GM18873 (cell line): Measurements from ENCODE around the gene GRK1.

Experiments
- ATAC-seq: cut with Tn5 transposase; IDR thresholded peaks from one replicate; pipeline ENCODE4 v1.9.1; 2021; ENCODE audit warnings: mild to moderate bottlenecking, moderate library complexity, moderate number of reproducible peaks; ENCODE audit not compliant: unreplicated experiment, low FRiP score

GRK1 gene

GRCh38 chr13:113631341-113632095, 35.5 kb upstream of the GRK1 start:
- ATAC-seq: no peak

GRCh38 chr13:113632706-113633484, 34.1 kb upstream of the GRK1 start:
- ATAC-seq: no peak

DNA sequence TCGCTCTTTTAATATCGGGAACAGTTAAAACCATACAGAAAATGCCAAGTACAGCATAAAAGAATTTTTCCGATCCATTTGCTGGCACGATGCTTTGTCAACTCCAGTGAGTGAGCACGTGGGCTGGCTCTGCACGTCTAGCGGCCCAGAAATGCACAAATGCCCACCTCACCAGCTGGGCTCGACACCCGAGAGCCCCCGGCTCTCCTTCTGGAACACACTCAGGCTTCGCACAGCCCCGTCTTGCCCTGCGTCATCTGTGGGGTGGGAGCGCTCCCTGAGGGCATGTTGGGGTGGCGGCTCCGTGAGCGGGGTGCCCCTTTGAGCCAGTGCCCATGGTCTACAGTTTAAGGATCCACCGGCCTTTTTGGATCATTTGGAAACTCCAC, 33.5 kb upstream of the GRK1 start:
- ATAC-seq: no peak

DNA sequence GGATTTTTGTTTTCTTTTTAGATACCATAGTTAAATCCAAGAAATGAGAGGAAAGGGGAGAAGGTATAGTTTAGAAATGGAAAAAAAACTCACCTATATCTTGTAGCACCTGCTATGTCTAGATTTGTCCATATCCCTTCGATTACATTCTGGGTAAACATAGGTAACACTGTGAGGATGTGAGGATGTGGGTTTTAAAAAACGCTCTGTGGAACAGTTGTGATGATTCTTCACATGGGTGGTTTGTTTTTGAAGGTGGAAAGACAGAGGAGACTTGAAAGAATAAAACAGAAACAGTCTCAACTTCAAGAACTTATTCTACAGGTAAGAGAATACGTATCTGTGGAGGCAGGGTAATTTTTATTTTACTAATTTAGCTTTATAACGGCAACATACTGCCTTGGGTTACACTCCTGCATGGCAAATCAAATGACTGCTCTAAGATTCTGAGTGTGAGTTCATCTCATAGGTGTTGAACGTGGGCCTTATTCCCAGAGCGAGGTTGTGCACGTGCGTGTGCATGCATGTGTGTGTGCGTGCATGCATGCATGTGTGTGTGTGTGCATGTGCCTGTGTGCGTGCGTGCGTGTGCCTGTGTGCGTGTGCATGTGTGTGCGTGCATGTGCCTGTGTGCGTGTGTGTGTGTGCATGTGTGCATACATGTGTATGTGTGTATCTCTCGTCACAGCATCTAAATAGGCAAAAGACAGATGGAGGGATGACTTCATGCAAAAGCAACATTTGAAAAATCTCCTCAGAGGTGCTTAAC, 32.6 kb upstream of the GRK1 start:
- no peak for ATAC-seq

DNA sequence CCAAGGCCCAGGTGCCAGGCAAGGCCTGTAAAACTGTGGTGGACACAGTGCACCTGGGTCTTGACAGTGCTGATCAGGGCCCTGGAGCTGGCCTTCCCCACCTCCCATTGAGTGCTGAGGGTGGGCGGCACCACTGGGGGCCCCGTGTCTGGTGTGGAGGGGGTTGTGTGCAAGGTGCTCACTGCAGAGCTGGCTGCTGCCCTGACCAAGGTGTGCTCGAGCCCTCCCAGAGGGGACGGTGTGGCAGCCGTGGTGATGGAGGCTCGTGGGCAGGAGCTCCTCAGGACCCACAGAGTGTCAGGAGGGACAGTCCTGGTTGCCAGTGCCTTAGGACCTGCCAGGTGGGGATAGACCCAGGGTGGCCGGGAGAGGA, 32.0 kb upstream of the GRK1 start:
- ATAC-seq: no peak

DNA sequence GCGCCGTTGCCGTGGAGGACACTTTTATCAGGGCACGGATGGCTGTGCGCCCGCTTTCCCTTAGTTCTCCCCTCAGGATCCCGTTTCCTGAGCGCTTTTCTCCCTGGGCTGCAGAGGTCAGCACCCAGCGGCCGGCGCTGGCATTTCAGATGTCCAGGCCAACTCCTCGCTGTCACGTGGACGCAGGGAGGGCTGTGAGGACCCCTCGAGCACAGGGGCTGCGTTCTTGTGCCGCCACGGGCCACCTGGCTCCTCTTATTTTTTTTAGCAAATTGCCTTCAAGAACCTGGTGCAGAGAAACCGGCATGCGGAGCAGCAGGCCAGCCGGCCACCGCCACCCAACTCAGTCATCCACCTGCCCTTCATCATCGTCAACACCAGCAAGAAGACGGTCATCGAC, 31.3 kb upstream of the GRK1 start:
- ATAC-seq: no peak

GRCh38 chr13:113636266-113636963, 30.6 kb upstream of the GRK1 start:
- ATAC-seq: no peak

GRCh38 chr13:113637262-113638160, 29.5 kb upstream of the GRK1 start:
- ATAC-seq: no peak

- no peak for ATAC-seq
Observed at GRCh38 chr13:113638173-113638746, 28.8 kb upstream of the GRK1 start.

DNA sequence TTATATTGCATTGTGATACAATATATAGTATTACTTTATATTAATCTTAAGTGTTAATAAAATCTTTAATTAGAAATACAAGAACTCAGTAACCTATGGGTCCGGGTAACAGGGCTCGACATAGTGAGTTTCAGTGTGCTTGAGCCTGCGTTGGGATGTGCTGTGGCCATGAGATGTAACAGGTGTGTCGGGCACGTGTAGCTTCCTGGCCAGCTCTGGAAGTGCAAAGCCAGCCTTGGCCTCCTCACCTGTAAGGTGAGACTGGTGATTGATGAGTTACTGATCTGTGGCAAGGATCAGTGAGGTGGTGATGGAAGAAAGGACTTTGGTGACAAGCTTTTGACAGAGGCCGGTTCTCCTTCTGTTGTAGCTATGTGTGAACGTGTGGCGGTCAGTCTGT, 28.2 kb upstream of the GRK1 start:
- ATAC-seq: no peak

DNA sequence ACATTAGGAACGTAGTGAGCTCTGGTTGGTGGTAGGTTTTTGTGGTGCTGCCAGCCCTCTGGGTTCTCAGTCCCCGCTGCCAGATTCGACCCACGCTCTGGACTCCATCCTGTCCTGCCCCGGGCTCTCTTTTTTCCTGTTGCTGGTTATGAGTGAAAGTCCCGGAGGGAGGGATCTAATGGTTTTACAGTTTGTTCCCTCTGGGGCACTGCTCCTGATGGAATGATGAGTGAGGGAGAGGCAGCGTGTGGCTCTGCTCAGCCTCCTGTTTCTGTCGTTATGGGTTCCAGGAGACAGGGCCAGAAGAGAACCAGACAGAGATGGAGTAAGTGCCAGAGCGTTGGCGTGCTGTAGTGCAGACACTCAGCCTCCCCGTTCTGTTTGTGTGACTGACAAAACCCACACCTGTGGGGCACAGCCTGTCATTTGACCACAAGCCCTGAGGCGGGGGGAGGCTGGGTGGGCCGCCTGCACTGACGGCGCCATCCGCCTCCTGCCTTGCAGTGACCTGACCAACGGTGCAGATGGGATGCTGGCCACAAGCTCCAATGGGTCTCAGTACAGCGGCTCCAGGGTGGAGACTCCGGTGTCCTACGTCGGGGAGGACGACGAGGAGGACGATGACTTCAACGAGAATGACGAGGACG, 27.3 kb upstream of the GRK1 start:
- no peak for ATAC-seq

DNA sequence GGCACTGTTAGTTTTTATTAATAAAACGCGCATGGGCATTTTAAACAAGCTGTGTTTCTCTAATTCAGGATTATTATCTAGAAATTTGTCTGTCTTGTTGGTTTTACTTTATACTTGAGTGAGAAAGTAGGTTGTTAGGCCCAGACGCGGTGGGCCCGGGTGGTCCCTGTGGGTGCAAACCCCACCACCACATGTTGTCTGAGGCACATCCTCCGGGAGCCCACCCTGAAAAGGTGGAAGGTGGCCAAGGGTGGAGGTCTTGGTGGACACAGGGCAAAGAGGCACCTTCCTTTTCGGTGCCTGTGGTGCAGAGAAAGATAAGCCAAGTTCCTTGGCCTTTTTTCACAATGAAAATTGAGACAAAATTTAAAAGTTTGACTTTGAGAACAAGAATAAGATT, 25.6 kb upstream of the GRK1 start:
- no peak for ATAC-seq

- no peak for ATAC-seq
Observed at GRCh38 chr13:113642563-113642962, 24.5 kb upstream of the GRK1 start.

DNA sequence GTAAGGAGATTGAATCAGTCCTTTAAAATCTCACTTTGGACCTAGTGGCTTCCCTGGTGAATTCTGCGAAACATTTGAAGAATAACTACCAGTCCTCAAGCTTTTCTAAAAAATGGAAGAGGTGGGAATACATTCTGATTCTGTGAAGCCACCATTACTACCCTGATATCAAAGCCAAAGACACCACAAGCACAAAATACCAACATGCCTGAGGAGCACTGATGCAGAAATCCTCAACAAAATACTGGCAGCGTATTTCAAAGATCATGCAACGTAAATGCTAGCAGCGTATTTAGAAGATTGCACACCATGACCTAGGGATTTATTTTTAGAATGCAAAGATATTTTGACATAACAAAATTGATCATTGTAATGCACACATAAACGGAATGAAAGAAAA, 23.4 kb upstream of the GRK1 start:
- ATAC-seq: no peak

DNA sequence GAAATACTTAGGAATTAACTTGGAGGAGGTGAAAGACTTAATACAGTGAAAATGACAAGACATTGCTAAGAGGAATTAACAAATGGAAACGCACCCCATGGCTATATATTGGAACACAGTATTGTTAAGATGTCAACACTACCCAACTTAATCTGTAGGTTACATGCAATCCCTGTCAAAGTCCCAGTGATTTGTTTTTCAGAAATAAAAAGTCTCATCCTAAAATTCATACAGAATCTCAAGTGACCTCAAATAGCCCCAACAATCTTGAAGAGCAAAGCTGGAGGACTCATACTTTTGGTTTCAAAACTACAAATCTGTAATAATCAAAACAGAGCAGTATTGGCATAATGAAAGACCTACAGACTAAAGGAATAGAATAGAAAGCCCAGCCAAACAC, 22.2 kb upstream of the GRK1 start:
- no peak for ATAC-seq

GRCh38 chr13:113645329-113645728, 21.7 kb upstream of the GRK1 start:
- ATAC-seq: no peak

GRCh38 chr13:113646376-113646775, 20.6 kb upstream of the GRK1 start:
- ATAC-seq: no peak

DNA sequence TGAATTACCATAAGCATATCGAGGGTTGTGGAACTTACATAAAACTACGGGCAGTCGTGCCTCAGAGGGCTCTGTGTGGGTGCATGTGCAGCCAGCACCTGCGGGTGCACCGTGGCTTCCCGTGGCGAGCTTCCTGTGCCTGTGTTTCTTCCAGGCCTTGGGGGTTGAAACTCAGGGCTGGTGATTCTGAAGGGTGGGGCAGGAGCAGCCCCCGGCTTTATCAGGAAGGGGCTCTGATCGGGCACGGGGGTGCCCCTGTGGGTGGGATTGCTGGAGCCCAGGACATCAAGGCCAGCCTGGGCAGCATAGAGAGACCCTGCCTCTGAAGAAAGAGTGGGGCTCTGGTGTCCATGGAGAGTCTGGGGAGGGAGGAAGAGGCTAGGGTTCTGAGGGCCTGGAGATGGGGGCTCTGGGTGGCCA, 20.1 kb upstream of the GRK1 start:
- ATAC-seq: no peak
